HG03095 (cell line): ENCODE data around the gene SLAMF7.
"Not testable (repeated sequence)": the region's sequence is repeated elsewhere in the genome, so short reads cannot be mapped to it uniquely, and the experiment has no call there.

Source experiments
- ATAC-seq: cut with Tn5 transposase; IDR thresholded peaks from one replicate; pipeline ENCODE4 v1.9.1; 2021; ENCODE audit warnings: moderate library complexity; ENCODE audit not compliant: unreplicated experiment

Gene SLAMF7

GRCh38 chr1:160772331-160772730 is 33.3 kb downstream of the SLAMF7 start:
- no peak for ATAC-seq

DNA sequence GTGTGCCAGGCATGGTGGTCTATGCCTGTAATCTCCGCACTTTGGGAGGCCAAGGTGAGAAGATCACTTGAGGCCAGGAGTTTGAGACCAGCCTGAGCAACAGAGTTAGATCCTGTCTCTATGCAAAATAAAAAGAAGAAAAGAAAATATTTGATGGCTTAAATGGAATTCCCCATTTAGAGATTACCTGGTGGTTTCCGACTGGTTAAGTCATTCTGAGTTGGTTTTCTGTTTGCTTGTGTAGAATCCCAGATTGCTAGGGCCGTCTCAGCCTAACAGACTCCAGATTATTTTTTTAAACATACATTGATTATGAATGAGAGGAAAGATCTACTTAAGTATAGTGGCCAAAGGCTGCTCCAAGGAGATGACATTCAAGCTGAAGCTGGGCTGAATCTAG is 34.0 kb downstream of the SLAMF7 start:
- no peak for ATAC-seq

DNA sequence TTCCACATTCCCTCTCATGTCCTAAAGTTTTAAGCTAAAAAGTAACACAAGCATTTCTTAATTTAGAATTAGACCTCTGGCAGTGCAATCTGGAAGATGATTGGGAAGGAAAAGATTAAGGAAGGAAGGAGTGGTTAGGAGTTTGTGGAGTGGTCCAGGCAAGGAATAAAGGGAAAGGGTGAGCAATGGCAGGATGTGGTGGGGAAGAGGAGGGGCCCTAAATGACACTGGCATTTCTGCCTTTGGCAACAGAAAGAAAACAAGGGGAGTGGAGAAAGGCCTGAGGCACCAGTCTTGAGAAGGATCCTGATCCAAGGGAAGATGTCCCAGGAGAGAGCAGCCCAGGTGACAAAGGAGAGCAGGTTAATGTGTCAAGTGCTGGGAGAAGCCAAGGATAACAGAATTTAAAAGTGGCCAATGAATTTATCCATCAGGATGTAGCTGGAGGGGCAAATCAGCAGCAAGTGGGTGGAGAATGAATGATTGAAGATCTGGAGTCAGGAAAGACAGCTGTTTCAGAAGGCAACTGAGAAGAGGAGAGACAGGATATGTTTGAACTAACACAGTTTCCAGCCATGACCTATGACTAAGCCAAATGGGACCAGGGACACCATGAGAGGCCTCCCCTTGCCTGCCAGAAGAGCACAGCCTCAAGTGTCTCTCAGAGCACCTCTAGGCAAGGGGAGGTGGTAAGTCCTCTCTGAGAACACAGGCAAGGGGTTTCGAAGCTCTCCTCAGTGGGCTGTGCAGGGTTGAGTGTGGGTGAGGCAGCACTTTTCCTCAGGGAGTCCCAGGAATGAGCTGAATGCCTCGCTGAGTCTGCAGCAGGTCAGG is 36.1 kb downstream of the SLAMF7 start:
- ATAC-seq = no peak

DNA sequence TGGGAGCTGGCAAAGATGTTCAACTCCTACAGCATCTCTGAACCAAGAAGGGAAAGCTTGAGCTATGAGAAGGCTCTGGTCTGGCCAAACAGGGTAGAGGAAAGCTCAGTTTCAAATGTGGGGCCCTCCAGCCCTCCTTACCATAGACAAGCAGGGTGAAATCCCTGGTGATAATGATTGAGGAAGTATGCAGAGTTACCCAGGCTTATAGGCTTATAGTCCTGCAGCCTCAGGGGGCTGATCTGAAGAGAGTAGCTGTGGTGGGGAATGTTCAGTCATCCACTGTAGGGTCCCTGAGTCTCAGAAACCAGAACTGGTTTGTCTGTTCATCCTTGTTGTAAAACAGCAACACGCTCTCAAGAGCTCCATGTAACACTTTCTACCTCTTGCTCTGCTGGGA is 37.1 kb downstream of the SLAMF7 start:
- ATAC-seq = no peak

- no peak for ATAC-seq
Measured at GRCh38 chr1:160777486-160778089, 38.5 kb downstream of the SLAMF7 start.

- ATAC-seq = no peak
Measured at GRCh38 chr1:160778976-160779375, 39.9 kb downstream of the SLAMF7 start.

DNA sequence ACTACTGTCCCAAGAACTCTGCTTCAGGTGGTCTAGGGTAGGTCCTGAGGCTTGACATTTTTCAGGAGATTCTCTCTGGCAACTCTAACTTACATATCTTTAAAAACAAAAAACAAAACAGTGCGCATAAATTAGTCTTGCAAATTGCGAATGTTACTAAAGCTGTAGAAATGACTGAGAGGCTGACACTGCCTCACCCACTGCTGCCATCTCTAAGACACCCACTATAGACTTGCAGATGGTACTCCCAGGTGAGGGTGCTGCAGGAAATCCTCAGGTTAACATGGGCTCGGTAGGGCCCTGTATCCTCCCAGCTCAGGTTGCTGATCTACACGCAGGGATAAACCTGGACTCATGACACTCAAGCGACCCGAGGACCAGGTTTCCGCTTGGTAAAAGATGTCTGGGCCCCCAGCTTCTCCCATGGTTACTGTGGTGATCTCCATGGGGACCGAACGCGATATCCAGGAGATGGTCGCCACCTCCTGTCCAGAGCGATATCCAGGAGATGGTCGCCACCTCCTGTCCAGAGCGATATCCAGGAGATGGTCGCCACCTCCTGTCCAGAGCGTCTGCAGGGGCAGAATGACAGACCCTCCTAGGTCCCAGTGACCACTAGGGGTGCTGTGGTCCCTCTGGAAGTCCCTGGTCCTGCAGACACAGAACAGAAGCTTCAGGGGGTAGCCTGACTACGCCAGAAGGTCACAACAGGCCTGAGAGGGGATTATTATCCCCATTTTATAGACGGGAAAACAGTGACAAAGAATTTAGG is 40.8 kb downstream of the SLAMF7 start:
- ATAC-seq = no peak

GRCh38 chr1:160780398-160780755 is 41.3 kb downstream of the SLAMF7 start:
- no peak for ATAC-seq

DNA sequence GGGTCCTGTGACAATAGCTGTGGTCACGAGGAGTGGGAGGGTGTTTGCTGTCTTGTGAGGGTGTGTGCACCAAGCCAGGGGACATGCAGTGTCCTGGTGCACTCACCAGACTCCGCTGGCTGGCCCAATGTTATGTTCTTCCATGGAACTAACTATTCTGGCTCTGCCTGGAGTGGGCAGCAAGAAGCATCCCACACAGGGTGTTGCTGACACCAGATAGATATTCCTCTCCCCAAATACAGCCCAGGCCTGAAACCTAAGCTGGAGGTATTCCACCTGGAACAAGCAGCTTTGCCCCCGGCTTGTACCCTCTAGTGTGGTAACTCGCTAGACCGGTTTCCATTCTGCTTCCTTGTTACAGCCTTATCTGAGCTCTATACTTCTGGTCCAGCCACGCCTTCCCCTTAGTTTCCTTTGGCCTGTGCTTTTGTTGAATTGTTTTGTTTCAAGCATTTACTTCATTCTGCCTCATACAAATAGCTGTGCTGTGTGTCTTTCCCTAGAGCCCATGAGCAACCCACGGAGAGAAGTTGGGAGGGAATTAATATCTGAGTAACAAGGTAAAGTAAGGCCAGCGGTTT is 42.2 kb downstream of the SLAMF7 start:
- ATAC-seq = no peak

DNA sequence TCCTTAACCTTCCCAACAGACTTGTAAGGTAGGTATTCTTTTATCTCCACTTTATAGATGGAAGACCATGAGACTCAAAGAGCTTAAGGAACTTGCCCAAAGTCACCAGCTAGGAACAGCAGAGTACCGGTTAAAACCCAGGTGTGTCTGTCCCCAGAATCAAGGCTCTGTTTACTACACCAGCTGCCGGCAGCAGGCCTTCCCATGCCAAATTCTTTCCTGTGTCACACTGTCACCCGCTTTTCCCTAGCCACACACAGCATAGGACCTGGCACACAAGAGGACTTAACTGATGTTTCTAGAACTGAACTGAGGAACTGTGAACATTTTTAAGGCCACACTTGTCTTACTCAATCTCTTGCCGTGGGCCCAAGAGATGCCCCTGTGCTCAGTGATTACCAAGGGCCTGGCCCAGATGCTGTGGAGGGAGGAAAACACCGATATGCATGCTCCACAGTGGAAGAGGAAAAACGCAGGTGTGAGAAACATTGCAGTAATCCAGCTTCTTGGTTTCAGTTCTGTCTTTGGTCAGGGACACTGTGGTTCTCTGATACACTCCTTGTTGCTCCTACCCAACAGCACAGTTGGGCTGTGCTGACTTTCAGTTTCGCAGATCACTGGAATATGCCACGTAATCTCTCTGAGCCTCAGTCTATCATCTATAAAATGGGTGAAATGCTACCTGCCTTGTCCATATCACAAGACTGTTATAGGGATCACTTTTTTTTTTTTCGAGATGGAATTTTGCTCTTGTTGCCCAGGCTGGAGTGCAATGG is 43.1 kb downstream of the SLAMF7 start:
- ATAC-seq = peak; percentile 83

DNA sequence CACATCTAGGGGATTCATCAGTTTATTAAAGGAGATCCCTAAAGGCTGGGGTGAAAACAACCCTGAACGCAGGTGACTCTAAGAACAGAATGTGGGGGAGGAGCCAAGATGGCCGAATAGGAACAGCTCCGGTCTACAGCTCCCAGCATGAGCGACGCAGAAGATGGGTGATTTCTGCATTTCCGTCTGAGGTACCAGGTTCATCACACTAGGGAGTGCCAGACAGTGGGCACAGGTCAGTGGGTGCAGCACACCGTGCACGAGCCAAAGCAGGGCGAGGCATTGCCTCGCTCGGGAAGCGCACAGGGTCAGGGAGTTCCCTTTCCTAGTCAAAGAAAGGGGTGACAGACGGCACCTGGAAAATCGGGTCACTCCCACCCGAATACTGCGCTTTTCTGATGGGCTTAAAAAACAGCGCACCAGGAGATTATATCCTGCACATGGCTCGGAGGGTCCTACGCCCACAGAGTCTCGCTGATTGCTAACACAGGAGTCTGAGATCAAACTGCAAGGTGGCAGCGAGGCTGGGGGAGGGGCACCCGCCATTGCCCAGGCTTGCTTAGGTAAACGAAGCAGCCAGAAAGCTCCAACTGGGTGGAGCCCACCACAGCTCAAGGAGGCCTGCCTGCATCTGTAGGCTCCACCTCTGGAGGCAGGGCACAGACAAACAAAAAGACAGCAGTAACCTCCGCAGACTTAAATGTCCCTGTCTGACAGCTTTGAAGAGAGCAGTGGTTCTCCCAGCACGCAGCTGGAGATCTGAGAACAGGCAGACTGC is 44.1 kb downstream of the SLAMF7 start:
- not testable (repeated sequence) for ATAC-seq

GRCh38 chr1:160789051-160789701 is 50.1 kb downstream of the SLAMF7 start:
- peak; percentile 8 for ATAC-seq

DNA sequence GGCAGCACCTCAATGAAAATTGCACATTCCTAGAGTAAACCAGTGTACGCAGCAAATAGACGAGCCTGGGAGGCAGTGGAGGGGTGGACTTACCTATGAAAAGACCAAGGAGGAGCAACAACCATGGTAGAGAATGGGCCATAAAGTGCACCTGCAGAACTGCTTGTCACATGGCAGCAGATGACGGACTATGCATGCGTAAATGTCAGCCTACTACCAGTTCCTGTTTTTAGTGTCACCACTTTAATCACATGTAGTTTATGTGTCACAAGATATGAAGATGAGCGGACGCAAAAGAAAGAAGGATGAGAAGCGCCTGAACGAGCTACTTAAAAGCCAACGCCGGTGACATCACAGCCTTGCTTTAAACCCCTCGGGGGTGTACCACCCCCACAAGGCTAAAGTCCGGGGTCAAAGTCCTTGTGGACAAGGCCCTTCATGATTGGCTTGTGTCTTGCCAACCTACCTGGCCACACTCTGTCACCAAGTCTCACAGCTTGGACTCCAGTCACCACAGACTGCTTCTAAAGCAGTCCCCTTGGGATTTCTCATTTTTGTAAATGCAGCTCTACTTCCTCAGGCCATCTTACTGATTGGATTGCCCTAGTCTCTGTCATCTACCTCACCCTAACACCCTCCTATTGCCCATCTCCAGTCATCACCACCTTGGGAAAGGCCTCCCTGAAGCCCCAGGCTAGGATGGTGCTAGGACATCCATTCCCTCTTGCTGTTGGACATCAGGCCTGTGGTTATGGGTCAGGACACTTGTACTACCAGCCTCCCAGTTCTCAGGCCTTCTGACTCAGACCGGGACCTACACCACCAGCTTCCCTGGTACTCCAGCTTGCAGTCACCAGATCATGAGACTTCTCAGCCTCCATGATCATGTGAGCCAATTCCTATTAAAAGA is 50.9 kb downstream of the SLAMF7 start:
- peak; percentile 69 for ATAC-seq

GRCh38 chr1:160794376-160794775 is 55.3 kb downstream of the SLAMF7 start:
- ATAC-seq = no peak

DNA sequence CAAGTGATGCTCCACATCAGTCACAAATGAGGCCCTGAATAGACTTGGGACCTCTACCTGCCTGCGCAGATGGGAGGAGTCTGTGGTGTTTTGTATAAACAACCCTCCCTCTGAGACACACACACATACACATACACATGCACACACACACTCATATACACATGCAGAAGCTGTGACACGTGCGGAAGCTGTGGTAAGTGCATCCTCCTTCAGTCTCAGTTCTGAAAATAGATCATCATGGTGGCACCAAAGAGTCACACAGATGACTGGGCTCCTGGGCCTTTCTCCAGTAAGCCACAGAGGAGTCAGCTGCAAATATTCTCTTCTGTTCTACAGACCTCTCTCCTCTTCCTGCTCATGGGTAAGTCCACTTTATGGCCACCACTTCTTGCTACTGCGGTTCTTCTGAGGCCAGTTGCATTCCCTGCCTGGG is 56.9 kb downstream of the SLAMF7 start, which contains the start of gene LY9:
LY9 (plus strand) TSS at position 224 of the 433 bp plus-strand sequence; CDS start at position 238, 14 bp downstream.
- ATAC-seq = peak; percentile 64

GRCh38 chr1:160797271-160797709 is 58.2 kb downstream of the SLAMF7 start:
- ATAC-seq = no peak

GRCh38 chr1:160797861-160798273 is 58.8 kb downstream of the SLAMF7 start:
- ATAC-seq = no peak

DNA sequence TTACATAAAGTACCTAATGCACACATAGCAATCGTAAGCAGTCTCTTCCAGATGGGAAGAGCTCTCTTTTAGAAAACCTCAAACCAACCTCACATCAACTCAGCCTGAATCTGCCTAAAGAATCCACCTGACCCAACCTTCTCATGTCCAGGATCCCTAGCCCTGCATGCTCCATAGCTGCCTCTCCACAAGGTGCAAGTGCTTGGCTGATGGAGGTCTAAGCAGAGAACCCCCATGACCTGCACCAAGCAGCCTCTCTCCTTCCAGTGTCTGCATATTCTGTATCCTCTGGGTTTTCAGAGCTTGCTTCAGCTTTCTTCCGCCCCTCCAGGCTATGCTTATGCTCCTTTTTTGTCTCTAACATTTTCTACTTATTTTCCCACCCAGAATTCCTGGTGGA is 59.4 kb downstream of the SLAMF7 start:
- no peak for ATAC-seq
